HCT116 (cell line): ENCODE data around the gene SP7. TPM values are rescaled to one million over a fixed set of nuclear protein-coding genes. Genes with fewer than 3 reads are reported as not detected.
A peak's percentile ranks its signal among the peaks of the same experiment; 100 is the strongest.

Experiments
- ATAC-seq: fragments of 200-7000 bp; cut with Tn5 transposase; 2 replicates; pipeline ENCODE4 v1.9.1; 2020; ENCODE audit warnings: mild to moderate bottlenecking, moderate library complexity
- BruUV-seq: library from RNA; stranded (reverse); fragments of 400-500 nt; replicated peaks from 2 replicates; lab custom pipeline; 2021; lab: Mats Ljungman, UMichigan
- CTCF ChIA-PET: fragments of 300-600 bp; sonication (Branson Sonifier 250); formaldehyde crosslinking; loops from one replicate; lab custom pipeline; 2021; ENCODE audit warnings: antibody characterized with exemption; lab: Charles Lee
- POLR2A ChIA-PET: fragments of 300-600, 350-600 bp; sonication (Branson Sonifier 250); formaldehyde crosslinking; loops from one replicate; lab custom pipeline; 2021; ENCODE audit warnings: antibody characterized with exemption; lab: Charles Lee
- RAD21 ChIA-PET, 2 experiments: fragments of 300-600 bp; sonication (Branson Sonifier 250); formaldehyde crosslinking; loops; one replicate each; lab custom pipeline; 2023; ENCODE audit warnings: low total read pairs in 2 of 2; ENCODE audit not compliant: uncharacterized antibody in 2 of 2, unreplicated experiment in 2 of 2, low non-redundant PET in 1 of 2; lab: Charles Lee
- DNase-seq: peaks from one replicate; pipeline ENCODE4 v3.0.0-alpha.2; 2010; ENCODE audit warnings: low read depth, low spot score
- H2AFZ ChIP-seq: fragments of 200-600 bp; shearing (Covaris generic), sonication (generic); 2 replicates; pipeline ENCODE4 v1.6.1; 2017; ENCODE audit warnings: low read depth, mixed run types, mixed read lengths, antibody characterized with exemption, low read length; ENCODE audit not compliant: poor library complexity, severe bottlenecking
- H3K27ac ChIP-seq: 2 replicates; pipeline ENCODE4 v1.5.1; 2012; ENCODE audit warnings: low read depth, low read length
- H3K27me3 ChIP-seq: fragments of 200-600 bp; sonication (generic); 2 replicates; pipeline ENCODE4 v1.6.1; 2016; ENCODE audit warnings: mixed run types, low read length, mixed read lengths; ENCODE audit not compliant: insufficient read depth
- H3K36me3 ChIP-seq, 2 experiments: fragments of 200-500 bp in 1 of 2; fragments of 200-600 bp in 1 of 2; sonication (Bioruptor generic) in 1 of 2; sonication (generic) in 1 of 2; 2 replicates each; pipeline versions ENCODE4 v1.5.1 to v1.6.1; 2014 to 2016; ENCODE audit warnings: low read length in 2 of 2, inconsistent platforms in 1 of 2, mixed read lengths in 1 of 2, mixed run types in 1 of 2; ENCODE audit not compliant: insufficient read depth in 2 of 2, control insufficient read depth in 1 of 2
- H3K4me1 ChIP-seq, 2 experiments: fragments of 200-600 bp in 1 of 2; sonication (generic) in 1 of 2; 2 replicates each; pipeline versions ENCODE4 v1.5.1 to v1.6.1; 2012 to 2017; ENCODE audit warnings: low read length in 2 of 2, inconsistent platforms in 1 of 2, mild to moderate bottlenecking in 1 of 2, mixed read lengths in 1 of 2, mixed run types in 1 of 2, moderate library complexity in 1 of 2; ENCODE audit not compliant: insufficient read depth in 2 of 2, control insufficient read depth in 1 of 2
- H3K4me2 ChIP-seq: fragments of 200-600 bp; sonication (generic); 2 replicates; pipeline ENCODE4 v1.6.1; 2017; ENCODE audit warnings: mixed run types, low read length, mixed read lengths
- H3K4me3 ChIP-seq, 2 experiments: fragments of 200-600 bp in 1 of 2; sonication (generic) in 1 of 2; replicated peaks in 1 of 2; 2 replicates each; pipeline ENCODE4 v1.5.1; 2011 to 2016; ENCODE audit warnings: low read length in 2 of 2, control low read depth in 1 of 2, low read depth in 1 of 2, mild to moderate bottlenecking in 1 of 2, mixed read lengths in 1 of 2, mixed run types in 1 of 2
- H3K79me2 ChIP-seq: fragments of 200-600 bp; sonication (generic); 2 replicates; pipeline ENCODE4 v1.6.1; 2017; ENCODE audit warnings: mild to moderate bottlenecking, mixed run types, low read length, moderate library complexity, mixed read lengths; ENCODE audit not compliant: insufficient read depth
- H3K9ac ChIP-seq: fragments of 200-600 bp; sonication (generic); 2 replicates; pipeline ENCODE4 v1.6.1; 2016; ENCODE audit warnings: low read length, mixed read lengths
- H3K9me2 ChIP-seq: fragments of 200-600 bp; sonication (generic), shearing (Covaris generic); 2 replicates; pipeline ENCODE4 v1.6.1; 2017; ENCODE audit warnings: mixed run types, mild to moderate bottlenecking, moderate library complexity; ENCODE audit not compliant: insufficient read depth
- H3K9me3 ChIP-seq, 2 experiments: fragments of 200-500 bp in 1 of 2; fragments of 200-600 bp in 1 of 2; sonication (Bioruptor generic) in 1 of 2; sonication (generic) in 1 of 2; 2 replicates each; pipeline ENCODE4 v1.6.1; 2014 to 2017; ENCODE audit warnings: low read length in 2 of 2, mixed read lengths in 2 of 2, inconsistent platforms in 1 of 2, low read depth in 1 of 2, mild to moderate bottlenecking in 1 of 2, mixed run types in 1 of 2, moderate library complexity in 1 of 2; ENCODE audit not compliant: control insufficient read depth in 1 of 2, insufficient read depth in 1 of 2
- H4K20me1 ChIP-seq: fragments of 200-600 bp; sonication (generic), shearing (Covaris generic); 2 replicates; pipeline ENCODE4 v1.6.1; 2017; ENCODE audit warnings: mixed run types, mild to moderate bottlenecking, moderate library complexity; ENCODE audit not compliant: insufficient read depth
- ATF3 ChIP-seq: IDR thresholded peaks from 2 replicates; pipeline ENCODE4 v1.6.1; 2012
- CEBPB ChIP-seq: IDR thresholded peaks from 2 replicates; pipeline ENCODE4 v1.6.1; 2012; ENCODE audit warnings: low read depth
- EGR1 ChIP-seq: IDR thresholded peaks from 2 replicates; pipeline ENCODE4 v1.6.1; 2012; ENCODE audit warnings: low read depth
- EZH2 ChIP-seq: fragments of 200-600 bp; sonication (generic); IDR thresholded peaks from 2 replicates; pipeline ENCODE4 v1.6.1; 2017; ENCODE audit warnings: antibody characterized with exemption, mixed run types
- EZH2phosphoT487 ChIP-seq: fragments of 200-600 bp; IDR thresholded peaks from 2 replicates; pipeline ENCODE4 v1.6.1; 2018; ENCODE audit warnings: antibody characterized with exemption, borderline replicate concordance
- JUND ChIP-seq: IDR thresholded peaks from 2 replicates; pipeline ENCODE4 v1.6.1; 2012
- MAX ChIP-seq: IDR thresholded peaks from 2 replicates; pipeline ENCODE4 v1.6.1; 2012
- POLR2AphosphoS5 ChIP-seq: IDR thresholded peaks from 2 replicates; pipeline ENCODE4 v1.6.1; 2011; ENCODE audit warnings: mild to moderate bottlenecking, low read depth, low read length, moderate library complexity
- RAD21 ChIP-seq: IDR thresholded peaks from 2 replicates; pipeline ENCODE4 v1.6.1; 2012; ENCODE audit warnings: low read depth, mild to moderate bottlenecking
- SP1 ChIP-seq: IDR thresholded peaks from 2 replicates; pipeline ENCODE4 v1.6.1; 2012; ENCODE audit warnings: low read depth
- SRF ChIP-seq: IDR thresholded peaks from 2 replicates; pipeline ENCODE4 v1.6.1; 2012; ENCODE audit warnings: low read depth
- TCF7L2 ChIP-seq: IDR thresholded peaks from 2 replicates; pipeline ENCODE4 v1.7.0; 2011; ENCODE audit warnings: borderline replicate concordance, inconsistent platforms; ENCODE audit not compliant: insufficient read depth, insufficient read length; ENCODE audit errors: extremely low read depth
- YY1 ChIP-seq: IDR thresholded peaks from 2 replicates; pipeline ENCODE4 v1.6.1; 2011; ENCODE audit warnings: low read length, low read depth, moderate library complexity, mild to moderate bottlenecking; ENCODE audit not compliant: insufficient replicate concordance; ENCODE audit errors: extremely low read depth
- ZBTB33 ChIP-seq: IDR thresholded peaks from 2 replicates; pipeline ENCODE4 v1.6.1; 2011; ENCODE audit warnings: mild to moderate bottlenecking, low read length, moderate library complexity; ENCODE audit not compliant: insufficient replicate concordance; ENCODE audit errors: extremely low read depth
- ZFX ChIP-seq: fragments of 450-650 bp; IDR thresholded peaks from 2 replicates; pipeline ENCODE4 v1.6.1; 2017
- ZNF274 ChIP-seq: fragments of 200-500 bp; sonication (Bioruptor generic); IDR thresholded peaks from 2 replicates; pipeline ENCODE4 v1.6.1; 2014; ENCODE audit warnings: mild to moderate bottlenecking, low read depth, low read length, inconsistent platforms
- intact Hi-C: fragments of 100-400 bp; cut with micrococcal nuclease; formaldehyde crosslinking; loops from 2 replicates; pipeline ENCODE4 v1.10.0; 2022
- total RNA-seq: library from RNA; stranded (reverse); gene quantifications from one replicate; pipeline ENCODE4 v1.2.1, GENCODE V29; 2021; ENCODE audit not compliant: unreplicated experiment
- TF ChIP-seq, protein P1 (sequence below): IDR thresholded peaks from 2 replicates; pipeline ENCODE4 v1.6.1; 2012; ENCODE audit warnings: low read depth

Gene SP7
- total RNA-seq, 1 experiment from 2014 or later = not detected

DNA sequence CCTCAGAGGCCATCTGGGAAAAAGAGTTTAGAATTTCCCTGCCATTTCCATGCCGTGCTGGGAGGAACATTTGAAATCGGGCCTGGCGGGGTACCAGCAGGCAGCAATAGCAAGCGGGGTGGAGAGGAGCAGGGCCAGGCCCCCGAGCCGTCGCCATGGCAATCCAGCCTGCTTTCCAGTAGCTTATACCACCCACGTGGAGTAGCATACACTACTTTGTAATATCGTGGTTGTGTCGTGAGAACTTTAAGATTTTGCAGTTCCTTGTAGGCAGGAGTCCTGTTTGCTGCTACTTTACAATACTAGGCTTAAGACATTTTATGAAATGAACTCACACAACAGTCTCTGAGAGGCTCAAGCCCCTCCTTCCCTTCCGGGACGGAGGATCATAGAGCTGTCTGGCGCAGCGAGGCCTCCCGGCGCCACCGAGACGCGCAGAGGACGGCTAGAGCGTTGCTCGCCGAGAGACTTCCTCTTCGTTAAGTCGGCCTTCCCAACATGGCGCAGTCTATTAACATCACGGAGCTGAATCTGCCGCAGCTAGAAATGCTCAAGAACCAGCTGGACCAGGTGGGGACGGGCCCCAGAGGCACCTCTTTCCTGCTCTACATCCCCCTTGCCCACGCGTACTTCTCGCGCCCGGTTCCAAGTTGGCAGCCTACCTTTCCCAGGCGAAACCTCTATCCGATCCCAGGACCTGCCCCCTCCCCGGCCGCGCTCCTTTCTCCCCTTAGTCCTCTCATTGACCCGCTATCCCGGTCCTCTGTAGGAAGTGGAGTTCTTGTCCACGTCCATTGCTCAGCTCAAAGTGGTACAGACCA is 40.9 kb downstream of the SP7 start, which contains the start of gene PFDN5:
Gene PFDN5, plus strand, starts transcription at position 473 of the 821 bp plus-strand sequence. Its CDS starts 26 bp downstream, at position 499.
- peaks cover 21 to 41% of the 10 kb centered on the region in 2 experiments for H3K4me1 ChIP-seq
- intact Hi-C loops = no loop called here
- H4K20me1 ChIP-seq = no peaks in the 10 kb centered on the region
- H3K27ac ChIP-seq = peak within 1 kb of the TSS; percentile 74
- ATAC-seq (peak; percentile 84), DNase-seq (peak; percentile 82)
- peak within 1 kb of the TSS; percentile 37 for H2AFZ ChIP-seq
- CTCF ChIA-PET = interaction anchor here (0.5 to 1.7 kb wide), 9 partner anchors 16 to 737 kb away, joined by 3 to 13 read pairs (median 4); partner anchors contain the start of gene AAAS
- no peaks in the 10 kb centered on the region for H3K9me3 ChIP-seq
- no peaks in the 10 kb centered on the region for H3K9me2 ChIP-seq
- POLR2A ChIA-PET = interaction anchor here (0.9 to 2.3 kb wide), 5 partner anchors 26 to 216 kb away, joined by 3 to 13 read pairs (median 4); partner anchors contain the start of genes AAAS, CSAD, SPRYD3 and ZNF740
- RAD21 ChIA-PET = interaction anchor here in 1 of 2 experiments (0.7 kb wide), 1 partner anchor 82 kb away, joined by 3 read pairs; no protein-coding TSS in a partner anchor
- peak within 1 kb of the TSS; percentile 88 to 100 for H3K4me3 ChIP-seq
- H3K36me3 ChIP-seq = peaks cover 23 to 28% of the 10 kb centered on the region in 2 experiments
- peaks cover 38% of the 10 kb centered on the region for H3K79me2 ChIP-seq
- no peaks in the 10 kb centered on the region for H3K27me3 ChIP-seq
- BruUV-seq = no TSS peak
- peak within 1 kb of the TSS; percentile 98 for H3K9ac ChIP-seq
- H3K4me2 ChIP-seq = peak within 1 kb of the TSS; percentile 88
- TF ChIP-seq SRF (no peak), EZH2phosphoT487 (no peak), YY1 (peak; percentile 96), CEBPB (no peak), MAX (peak; percentile 68; the same call in 1 of the 2 replicates), ZNF274 (no peak), EZH2 (no peak), TCF7L2 (no peak), ATF3 (no peak), JUND (no peak), SP1 (peak; percentile 29; the same call in 1 of the 2 replicates), ZFX (peak; percentile 39; the same call in 1 of the 2 replicates), POLR2AphosphoS5 (peak; percentile 89), EGR1 (no peak; the same call in 1 of the 2 replicates), ZBTB33 (no peak), RAD21 (no peak)
- TF ChIP-seq, protein P1, sequence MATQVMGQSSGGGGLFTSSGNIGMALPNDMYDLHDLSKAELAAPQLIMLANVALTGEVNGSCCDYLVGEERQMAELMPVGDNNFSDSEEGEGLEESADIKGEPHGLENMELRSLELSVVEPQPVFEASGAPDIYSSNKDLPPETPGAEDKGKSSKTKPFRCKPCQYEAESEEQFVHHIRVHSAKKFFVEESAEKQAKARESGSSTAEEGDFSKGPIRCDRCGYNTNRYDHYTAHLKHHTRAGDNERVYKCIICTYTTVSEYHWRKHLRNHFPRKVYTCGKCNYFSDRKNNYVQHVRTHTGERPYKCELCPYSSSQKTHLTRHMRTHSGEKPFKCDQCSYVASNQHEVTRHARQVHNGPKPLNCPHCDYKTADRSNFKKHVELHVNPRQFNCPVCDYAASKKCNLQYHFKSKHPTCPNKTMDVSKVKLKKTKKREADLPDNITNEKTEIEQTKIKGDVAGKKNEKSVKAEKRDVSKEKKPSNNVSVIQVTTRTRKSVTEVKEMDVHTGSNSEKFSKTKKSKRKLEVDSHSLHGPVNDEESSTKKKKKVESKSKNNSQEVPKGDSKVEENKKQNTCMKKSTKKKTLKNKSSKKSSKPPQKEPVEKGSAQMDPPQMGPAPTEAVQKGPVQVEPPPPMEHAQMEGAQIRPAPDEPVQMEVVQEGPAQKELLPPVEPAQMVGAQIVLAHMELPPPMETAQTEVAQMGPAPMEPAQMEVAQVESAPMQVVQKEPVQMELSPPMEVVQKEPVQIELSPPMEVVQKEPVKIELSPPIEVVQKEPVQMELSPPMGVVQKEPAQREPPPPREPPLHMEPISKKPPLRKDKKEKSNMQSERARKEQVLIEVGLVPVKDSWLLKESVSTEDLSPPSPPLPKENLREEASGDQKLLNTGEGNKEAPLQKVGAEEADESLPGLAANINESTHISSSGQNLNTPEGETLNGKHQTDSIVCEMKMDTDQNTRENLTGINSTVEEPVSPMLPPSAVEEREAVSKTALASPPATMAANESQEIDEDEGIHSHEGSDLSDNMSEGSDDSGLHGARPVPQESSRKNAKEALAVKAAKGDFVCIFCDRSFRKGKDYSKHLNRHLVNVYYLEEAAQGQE = no peak
